C4-2B (cell line): ENCODE results near the gene MYO1E.

Experiments
- H3K27ac ChIP-seq: fragments of 450-650 bp; 2 replicates; pipeline ENCODE4 v1.5.1; 2017
- CTCF ChIP-seq: fragments of 450-650 bp; conservative IDR thresholded peaks from 2 replicates; pipeline ENCODE4 v1.5.1; 2017; ENCODE audit warnings: mild to moderate bottlenecking
- ZFX ChIP-seq: fragments of 450-650 bp; IDR thresholded peaks from 2 replicates; pipeline ENCODE4 v1.6.1; 2017

Gene MYO1E

GRCh38 chr15:59304807-59305206, 67.9 kb downstream of the MYO1E start:
- H3K27ac ChIP-seq: no peak overlapping the region
- TF ChIP-seq ZFX: no peak

- TF ChIP-seq ZFX (no peak), CTCF (no peak)
- no peak overlapping the region for H3K27ac ChIP-seq
Observed at GRCh38 chr15:59304034-59304795, 68.5 kb downstream of the MYO1E start.

- no peak overlapping the region for H3K27ac ChIP-seq
- TF ChIP-seq CTCF (no peak), ZFX (no peak)
Observed at GRCh38 chr15:59303633-59304032, 69.0 kb downstream of the MYO1E start.

- H3K27ac ChIP-seq: no peak overlapping the region
- no peak for TF ChIP-seq ZFX
- no peak for TF ChIP-seq CTCF
Observed at GRCh38 chr15:59303136-59303535, 69.5 kb downstream of the MYO1E start.

- TF ChIP-seq ZFX (no peak), CTCF (no peak)
- H3K27ac ChIP-seq: no peak overlapping the region
Observed at GRCh38 chr15:59301527-59301926, 71.1 kb downstream of the MYO1E start.

- no peak for TF ChIP-seq CTCF
- TF ChIP-seq ZFX: no peak
- no peak overlapping the region for H3K27ac ChIP-seq
Observed at GRCh38 chr15:59300618-59301139, 72.0 kb downstream of the MYO1E start.

- no peak overlapping the region for H3K27ac ChIP-seq
- TF ChIP-seq ZFX (no peak), CTCF (no peak)
Observed at GRCh38 chr15:59299929-59300617, 72.6 kb downstream of the MYO1E start.
